Activated CD4-positive, alpha-beta memory T cell treated with anti-CD3 and anti-CD28 coated beads for 36 hours (primary cell): Measurements from ENCODE around the gene MBNL1. TPM values are rescaled to one million over a fixed set of nuclear protein-coding genes. Genes with fewer than 3 reads are reported as not detected.

ENCODE experiments used
- CTCF ChIA-PET: fragments of 350-600 bp; sonication (Branson Sonifier 250); formaldehyde crosslinking; loops from one replicate; lab custom pipeline; 2021; ENCODE audit warnings: antibody characterized with exemption, inconsistent platforms; lab: Charles Lee
- POLR2A ChIA-PET: fragments of 350-600 bp; sonication (Branson Sonifier 250); formaldehyde crosslinking; loops from one replicate; lab custom pipeline; 2021; ENCODE audit warnings: antibody characterized with exemption; lab: Charles Lee
- DNase-seq: peaks from one replicate; pipeline ENCODE4 v3.0.0-alpha.2; 2020
- H3K27ac Mint-ChIP-seq: one replicate; pipeline ENCODE4 v1.8.0; 2021; ENCODE audit warnings: mixed read lengths
- H3K27me3 Mint-ChIP-seq: one replicate; pipeline ENCODE4 v1.8.0; 2021; ENCODE audit warnings: mixed read lengths
- H3K36me3 Mint-ChIP-seq: one replicate; pipeline ENCODE4 v1.8.0; 2021; ENCODE audit warnings: mixed read lengths
- H3K4me1 Mint-ChIP-seq: one replicate; pipeline ENCODE4 v1.8.0; 2021; ENCODE audit warnings: low read depth, mixed read lengths
- H3K4me3 Mint-ChIP-seq: one replicate; pipeline ENCODE4 v1.8.0; 2021; ENCODE audit warnings: mild to moderate bottlenecking, mixed read lengths
- H3K9me3 Mint-ChIP-seq: one replicate; pipeline ENCODE4 v1.8.0; 2021; ENCODE audit warnings: mixed read lengths
- intact Hi-C: fragments of 100-400 bp; cut with micrococcal nuclease; formaldehyde crosslinking; loops from one replicate; pipeline ENCODE4 v1.15.1; 2023
- total RNA-seq, 2 experiments: library from RNA; stranded (reverse); gene quantifications; one replicate each; pipeline ENCODE4 v1.2.3, GENCODE V29; 2021

MBNL1 gene
- total RNA-seq, 2 experiments from 2014 or later, result 290 to 302 TPM

DNA sequence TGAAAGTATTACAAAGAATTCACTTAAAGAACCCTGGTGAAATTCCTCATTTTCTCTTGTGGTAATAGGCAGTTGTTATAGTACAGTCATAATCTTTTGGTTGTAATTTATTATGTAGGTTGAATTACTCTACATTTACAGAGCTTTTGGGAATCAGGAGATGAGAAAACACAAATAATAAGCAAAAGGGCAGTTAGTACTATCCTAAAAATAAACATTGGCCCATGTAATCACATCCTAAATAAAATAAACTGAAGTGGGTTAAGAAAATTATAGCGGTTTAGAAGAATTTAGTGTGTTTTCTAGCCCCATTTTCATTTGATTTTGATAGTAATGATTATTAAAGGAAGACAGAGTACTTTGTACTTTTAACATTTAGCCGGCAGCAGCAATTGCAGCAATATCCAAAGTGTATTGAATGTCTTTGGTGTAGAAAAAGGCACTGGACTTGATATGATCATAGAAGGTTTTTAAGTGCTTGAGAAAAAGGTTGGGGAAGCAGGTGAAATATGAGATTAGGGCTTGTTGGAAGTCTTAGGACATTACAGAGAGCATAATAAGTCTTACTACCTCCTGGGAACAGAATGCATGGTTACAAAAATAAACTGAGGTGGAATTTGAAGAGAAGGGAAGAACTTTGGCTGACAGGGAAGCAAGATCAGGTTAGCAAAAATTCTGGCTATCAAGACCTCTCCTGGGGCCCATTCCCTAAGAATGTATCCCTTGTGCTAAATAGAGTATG is 79.9 kb downstream of the MBNL1 start:
- POLR2A ChIA-PET, result no interaction called here
- no peak overlapping the region for H3K4me3 Mint-ChIP-seq

DNA sequence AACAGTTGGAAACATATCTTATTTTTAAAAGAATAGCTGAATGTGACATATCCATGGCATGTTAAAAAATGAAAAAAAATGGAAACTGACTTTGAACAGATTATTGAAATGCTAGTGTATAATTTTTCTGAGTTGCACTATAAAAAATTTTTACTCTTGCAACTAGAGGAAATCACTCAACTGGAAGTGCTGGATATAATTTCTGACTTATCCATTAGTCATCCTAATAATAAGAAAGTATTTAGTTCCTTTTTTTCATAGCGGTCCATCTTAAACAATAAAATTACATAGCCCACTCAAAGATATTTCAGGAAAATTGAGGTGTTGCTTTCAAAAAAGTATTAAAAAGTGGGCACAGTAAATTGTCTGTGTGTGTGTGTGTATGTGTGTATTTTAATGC is 80.7 kb downstream of the MBNL1 start:
- no peaks in the 10 kb centered on the region for H3K9me3 Mint-ChIP-seq
- ChIA-PET CTCF (no interaction called here), POLR2A (no interaction called here)
- DNase-seq, result no peak
- H3K36me3 Mint-ChIP-seq, result peaks cover 21% of the 10 kb centered on the region
- H3K27me3 Mint-ChIP-seq, result no peaks in the 10 kb centered on the region
- H3K27ac Mint-ChIP-seq, result no peak overlapping the region
- H3K4me1 Mint-ChIP-seq, result peaks cover 42% of the 10 kb centered on the region
- H3K4me3 Mint-ChIP-seq, result no peak overlapping the region
- intact Hi-C loops, result no loop called here

More for the DNA sequence above, 79.9 kb downstream of the MBNL1 start:
- no peak for DNase-seq
- no peaks in the 10 kb centered on the region for H3K27me3 Mint-ChIP-seq
- H3K4me1 Mint-ChIP-seq, result peaks cover 44% of the 10 kb centered on the region
- CTCF ChIA-PET, result no interaction called here
- H3K27ac Mint-ChIP-seq, result no peak overlapping the region
- H3K36me3 Mint-ChIP-seq, result peaks cover 21% of the 10 kb centered on the region
- intact Hi-C loops, result no loop called here
- H3K9me3 Mint-ChIP-seq, result no peaks in the 10 kb centered on the region

DNA sequence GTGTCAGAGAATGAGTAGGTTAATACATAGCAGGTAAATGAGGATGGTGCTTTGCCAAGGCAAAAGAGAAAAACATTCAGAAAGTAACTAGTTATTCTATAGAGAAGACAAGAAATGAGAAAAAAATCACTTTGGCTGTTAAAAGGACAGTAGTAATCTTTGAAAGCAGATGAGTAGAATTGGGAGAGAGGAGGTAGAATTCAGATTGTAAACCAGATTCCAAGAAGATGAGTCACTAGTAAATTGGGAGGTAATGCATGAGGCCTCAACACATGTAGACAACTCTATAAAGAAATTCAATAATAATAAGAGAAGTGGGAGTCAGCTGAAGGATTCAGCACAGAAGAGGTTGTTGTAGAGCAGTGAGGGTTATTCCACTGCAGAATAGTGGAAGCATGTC is 81.4 kb downstream of the MBNL1 start:
- no peak for DNase-seq
- POLR2A ChIA-PET, result no interaction called here
- no peaks in the 10 kb centered on the region for H3K9me3 Mint-ChIP-seq
- no peak overlapping the region for H3K27ac Mint-ChIP-seq
- peaks cover 19% of the 10 kb centered on the region for H3K36me3 Mint-ChIP-seq
- H3K4me1 Mint-ChIP-seq, result peaks cover 41% of the 10 kb centered on the region
- H3K27me3 Mint-ChIP-seq, result no peaks in the 10 kb centered on the region
- H3K4me3 Mint-ChIP-seq, result no peak overlapping the region
- CTCF ChIA-PET, result interaction anchor here (1.0 kb wide), 1 partner anchor 21 kb away, joined by 3 read pairs; no protein-coding TSS in a partner anchor
- intact Hi-C loops, result loop anchor here (1.0 kb wide), 1 partner anchor 10 kb away; no protein-coding TSS in a partner anchor

DNA sequence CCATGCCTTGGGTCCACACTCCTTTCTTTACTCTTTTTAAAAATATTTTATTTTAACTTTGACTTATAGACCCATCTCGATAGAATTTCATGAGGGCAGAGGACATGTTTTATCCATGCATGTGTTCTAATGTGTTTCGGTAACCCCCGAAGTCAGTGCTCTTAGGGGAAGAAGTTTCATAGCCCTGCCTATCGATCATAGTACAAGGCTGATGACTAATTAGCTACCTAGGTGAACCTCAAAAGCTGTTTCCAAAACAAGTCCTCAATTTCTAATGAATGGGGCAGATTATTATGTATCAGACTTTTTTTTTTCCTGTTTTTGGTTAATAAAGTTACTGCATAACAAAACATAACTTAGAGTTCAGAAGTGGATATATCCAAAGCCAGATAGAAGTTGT is 82.0 kb downstream of the MBNL1 start:
- Mint-ChIP-seq H3K36me3 (peaks cover 19% of the 10 kb centered on the region), H3K9me3 (no peaks in the 10 kb centered on the region), H3K27me3 (no peaks in the 10 kb centered on the region), H3K27ac (peak overlapping the region; percentile 68), H3K4me3 (no peak overlapping the region), H3K4me1 (peaks cover 43% of the 10 kb centered on the region)
- CTCF ChIA-PET, result interaction anchor here (1.0 kb wide), 1 partner anchor 22 kb away, joined by 3 read pairs; no protein-coding TSS in a partner anchor
- intact Hi-C loops, result loop anchor here (1.0 kb wide), 1 partner anchor 10 kb away; no protein-coding TSS in a partner anchor
- DNase-seq, result no peak
- POLR2A ChIA-PET, result no interaction called here

DNA sequence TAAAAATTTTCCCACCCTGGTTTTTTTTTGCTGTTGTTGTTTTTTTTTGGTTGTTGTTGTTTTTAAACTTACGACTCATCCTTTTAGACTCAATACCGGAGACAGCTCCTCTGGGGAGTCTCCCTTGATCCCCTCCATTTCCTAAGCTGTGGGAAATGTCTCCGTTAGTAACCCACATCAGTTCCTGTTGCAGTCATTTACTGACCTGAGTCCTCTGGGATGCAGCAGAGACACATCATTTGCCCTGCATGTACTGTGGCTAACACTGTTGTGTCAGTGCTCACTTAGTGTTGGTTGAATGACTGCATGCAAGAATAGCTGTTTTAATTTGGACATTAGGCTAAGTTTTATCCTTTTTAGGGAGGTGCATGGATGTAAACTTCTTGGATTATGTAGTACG is 83.8 kb downstream of the MBNL1 start:
- CTCF ChIA-PET, result interaction anchor here (1.0 kb wide), 1 partner anchor 21 kb away, joined by 4 read pairs; no protein-coding TSS in a partner anchor
- peak; percentile 30 for DNase-seq
- no peak overlapping the region for H3K4me3 Mint-ChIP-seq

DNA sequence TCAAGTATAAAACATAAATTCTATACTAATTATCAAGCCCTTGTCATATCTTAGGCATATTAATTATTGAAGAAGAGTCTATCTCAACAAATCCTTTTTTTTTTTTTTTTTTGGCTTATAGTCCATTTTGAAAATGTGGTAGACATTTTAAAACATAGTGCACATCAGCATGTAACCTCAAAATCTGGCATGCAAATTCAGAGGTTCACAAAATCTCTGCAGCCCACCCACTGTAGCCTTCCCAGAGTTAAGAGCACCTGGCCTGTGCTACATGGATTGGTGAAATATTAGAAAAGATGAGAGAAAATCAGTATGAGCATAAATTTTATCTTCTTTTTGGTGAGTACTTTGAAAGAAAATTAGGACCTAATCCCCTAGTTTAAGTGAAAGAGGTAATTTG is 84.8 kb downstream of the MBNL1 start:
- peaks cover 20% of the 10 kb centered on the region for H3K36me3 Mint-ChIP-seq

More for the DNA sequence above, 83.8 kb downstream of the MBNL1 start:
- POLR2A ChIA-PET, result interaction anchor here (0.6 to 0.9 kb wide), 2 partner anchors 30 to 154 kb away, joined by 3 read pairs; no protein-coding TSS in a partner anchor
- Mint-ChIP-seq H3K9me3 (no peaks in the 10 kb centered on the region), H3K27me3 (no peaks in the 10 kb centered on the region), H3K36me3 (peaks cover 17% of the 10 kb centered on the region), H3K27ac (peak overlapping the region; percentile 53), H3K4me1 (peaks cover 51% of the 10 kb centered on the region)
- intact Hi-C loops, result no loop called here

DNA sequence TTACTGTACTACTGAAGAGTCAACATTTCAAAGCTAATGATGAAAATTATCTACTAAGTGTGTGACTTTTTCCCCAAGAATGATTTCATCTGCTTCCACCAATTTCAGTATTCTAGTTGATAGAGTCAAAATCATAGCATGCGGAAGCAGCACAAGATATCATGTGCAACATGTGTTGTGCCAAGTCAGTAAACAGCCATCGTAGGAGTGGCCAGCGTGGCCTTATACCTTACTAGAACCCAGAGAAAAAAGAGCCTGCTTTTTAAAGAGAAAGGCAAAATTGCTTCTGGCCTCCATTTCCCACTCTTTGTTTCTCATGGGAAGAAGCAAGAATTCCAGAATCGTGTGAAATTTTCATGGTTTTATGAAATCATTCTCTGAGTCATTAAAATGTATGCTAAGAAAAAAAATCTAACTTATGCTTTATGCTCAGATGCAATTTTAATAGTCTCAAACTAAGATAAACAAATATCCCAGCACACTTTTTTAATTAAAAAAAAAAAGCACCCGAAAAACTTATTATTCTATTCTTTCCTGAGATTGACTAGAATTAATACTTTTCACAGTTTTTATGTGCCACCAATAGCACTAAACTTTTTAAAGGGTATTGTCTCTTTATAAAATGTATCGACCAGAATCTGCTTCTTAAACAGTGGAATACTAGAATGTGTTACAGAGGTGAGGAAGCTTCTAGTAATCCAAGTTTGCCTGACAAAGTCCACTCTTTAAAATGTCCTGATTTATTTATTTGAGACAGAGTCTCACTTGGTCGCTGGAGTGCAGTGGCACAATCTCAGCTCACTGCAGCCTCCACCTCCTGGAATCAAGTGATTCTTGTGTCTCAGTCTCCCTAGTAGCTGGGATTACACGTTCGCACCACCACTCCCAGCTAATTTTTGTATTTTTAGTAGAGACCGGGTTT is 87.3 kb downstream of the MBNL1 start:
- peaks cover 23% of the 10 kb centered on the region for H3K36me3 Mint-ChIP-seq
- H3K27ac Mint-ChIP-seq, result no peak overlapping the region
- no peaks in the 10 kb centered on the region for H3K27me3 Mint-ChIP-seq
- H3K4me3 Mint-ChIP-seq, result no peak overlapping the region
- H3K4me1 Mint-ChIP-seq, result peaks cover 73% of the 10 kb centered on the region
- ChIA-PET CTCF (interaction anchor here (1.2 kb wide), 1 partner anchor 24 kb away, joined by 4 read pairs; no protein-coding TSS in a partner anchor), POLR2A (no interaction called here)
- H3K9me3 Mint-ChIP-seq, result no peaks in the 10 kb centered on the region
- no peak for DNase-seq
- intact Hi-C loops, result loop anchor here (2.0 to 5.0 kb wide), 3 partner anchors 21 to 81 kb away; no protein-coding TSS in a partner anchor

More for the DNA sequence above, 84.8 kb downstream of the MBNL1 start:
- intact Hi-C loops, result no loop called here
- Mint-ChIP-seq H3K9me3 (no peaks in the 10 kb centered on the region), H3K27me3 (no peaks in the 10 kb centered on the region), H3K4me1 (peaks cover 58% of the 10 kb centered on the region), H3K27ac (peak overlapping the region; percentile 2), H3K4me3 (no peak overlapping the region)
- CTCF ChIA-PET, result no interaction called here
- POLR2A ChIA-PET, result no interaction called here
- DNase-seq, result no peak

DNA sequence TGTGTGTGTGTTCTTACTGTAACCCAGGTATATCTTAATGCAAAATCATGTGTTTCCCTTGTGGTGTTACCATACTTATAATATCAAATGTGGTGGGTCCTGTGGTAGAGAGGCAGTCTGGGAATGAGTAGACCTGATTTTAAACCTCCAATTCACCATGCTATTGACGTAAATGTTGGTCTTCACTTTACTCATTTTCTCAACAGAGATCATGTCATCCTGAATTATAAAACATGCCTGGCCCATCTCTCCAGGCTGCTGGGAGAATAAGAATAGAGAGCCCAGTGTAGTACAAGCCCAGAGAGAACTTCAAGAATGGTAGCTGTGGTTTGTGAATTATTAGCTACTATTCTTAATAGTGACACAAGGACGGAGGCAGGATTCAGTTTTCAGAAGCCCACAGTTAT is 88.1 kb downstream of the MBNL1 start:
- H3K27me3 Mint-ChIP-seq, result no peaks in the 10 kb centered on the region
- no peaks in the 10 kb centered on the region for H3K9me3 Mint-ChIP-seq
- CTCF ChIA-PET, result interaction anchor here (0.6 to 1.2 kb wide), 2 partner anchors 25 to 54 kb away, joined by 4 read pairs; no protein-coding TSS in a partner anchor
- peaks cover 76% of the 10 kb centered on the region for H3K4me1 Mint-ChIP-seq
- H3K27ac Mint-ChIP-seq, result peak overlapping the region; percentile 44
- DNase-seq, result peak; percentile 50
- peaks cover 27% of the 10 kb centered on the region for H3K36me3 Mint-ChIP-seq
- no peak overlapping the region for H3K4me3 Mint-ChIP-seq
- POLR2A ChIA-PET, result interaction anchor here (0.5 kb wide), 1 partner anchor 1609 kb away, joined by 4 read pairs; no protein-coding TSS in a partner anchor
- intact Hi-C loops, result loop anchor here (2.0 to 5.0 kb wide), 3 partner anchors 22 to 80 kb away; no protein-coding TSS in a partner anchor

DNA sequence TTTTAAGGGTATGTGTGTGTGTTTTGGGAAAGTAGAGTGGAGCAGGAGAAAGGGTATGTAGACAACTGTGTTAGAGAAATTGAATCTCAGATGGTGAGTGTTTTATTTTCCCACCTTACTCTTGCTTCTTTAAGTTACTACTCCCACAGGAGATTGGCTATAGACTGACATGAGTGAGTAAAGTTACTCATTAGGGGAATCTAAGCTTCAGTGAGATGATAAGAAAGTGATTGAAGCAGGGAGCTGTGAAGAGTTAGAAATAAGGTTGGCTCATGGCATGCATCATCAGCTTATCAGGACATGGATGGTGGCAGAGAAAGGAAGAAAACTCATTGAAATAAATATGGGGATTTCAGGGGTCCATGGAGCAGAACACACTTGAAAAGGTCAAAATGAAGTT is 88.9 kb downstream of the MBNL1 start:
- POLR2A ChIA-PET, result interaction anchor here (0.5 to 1.1 kb wide), 2 partner anchors 22 to 1610 kb away, joined by 3 to 4 read pairs; no protein-coding TSS in a partner anchor
- H3K4me3 Mint-ChIP-seq, result no peak overlapping the region

DNA sequence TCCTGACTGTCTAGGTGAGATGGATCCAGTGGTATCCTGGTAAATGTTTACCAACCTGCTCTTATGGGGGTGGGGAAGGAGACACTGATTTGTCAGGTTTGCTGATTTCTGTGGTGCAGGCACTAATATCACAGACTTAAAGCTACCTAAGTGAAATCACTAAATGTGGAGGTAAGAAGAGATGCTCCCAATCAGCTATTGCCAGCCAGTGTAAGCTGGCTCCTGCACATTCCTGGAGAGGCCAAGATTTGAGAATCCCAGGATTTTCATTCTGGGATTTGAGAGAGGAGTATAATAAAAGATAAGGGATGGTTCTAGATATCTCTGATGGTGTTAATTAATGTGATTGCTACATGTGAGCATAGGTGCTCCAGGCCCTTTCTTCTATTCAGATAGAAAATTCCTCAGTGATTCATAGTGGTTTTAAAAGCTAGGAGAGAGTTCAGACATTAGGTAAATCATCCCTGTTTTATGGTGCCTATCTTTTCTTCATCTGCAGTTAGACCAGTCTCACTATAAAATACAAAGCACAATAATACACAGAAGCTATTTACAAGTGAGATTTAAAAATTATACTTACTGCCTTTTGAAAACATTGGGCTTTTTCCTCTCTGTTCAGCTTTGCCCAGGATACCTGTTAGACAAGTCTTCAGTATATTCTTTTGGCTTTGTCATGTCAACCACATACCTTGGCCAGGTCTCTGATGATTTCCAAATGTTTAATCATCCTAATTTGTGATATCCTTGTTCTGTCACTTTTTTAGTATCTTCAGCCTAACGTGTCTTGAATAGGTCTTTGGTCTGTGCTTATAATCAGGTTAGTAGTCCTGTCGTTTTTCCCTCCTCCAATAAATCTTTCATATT is 90.9 kb downstream of the MBNL1 start:
- DNase-seq, result no peak
- H3K4me3 Mint-ChIP-seq, result no peak overlapping the region
- no peaks in the 10 kb centered on the region for H3K9me3 Mint-ChIP-seq
- ChIA-PET CTCF (interaction anchor here (0.7 kb wide), 2 partner anchors 155 to 176 kb away, joined by 3 to 4 read pairs; no protein-coding TSS in a partner anchor), POLR2A (interaction anchor here (1.0 to 1.4 kb wide), 3 partner anchors 28 to 61 kb away, joined by 3 read pairs; no protein-coding TSS in a partner anchor)
- H3K27me3 Mint-ChIP-seq, result no peaks in the 10 kb centered on the region
- H3K4me1 Mint-ChIP-seq, result peaks cover 81% of the 10 kb centered on the region
- H3K27ac Mint-ChIP-seq, result peak overlapping the region; percentile 49
- intact Hi-C loops, result loop anchor here (2.0 to 5.0 kb wide), 3 partner anchors 15 to 78 kb away; no protein-coding TSS in a partner anchor
- H3K36me3 Mint-ChIP-seq, result peaks cover 23% of the 10 kb centered on the region

More for the DNA sequence above, 88.9 kb downstream of the MBNL1 start:
- H3K4me1 Mint-ChIP-seq, result peaks cover 78% of the 10 kb centered on the region
- intact Hi-C loops, result loop anchor here (2.0 to 5.0 kb wide), 3 partner anchors 23 to 80 kb away; no protein-coding TSS in a partner anchor
- CTCF ChIA-PET, result interaction anchor here (0.6 to 0.8 kb wide), 2 partner anchors 55 to 102 kb away, joined by 3 to 4 read pairs; no protein-coding TSS in a partner anchor
- H3K27ac Mint-ChIP-seq, result peak overlapping the region; percentile 44
- H3K27me3 Mint-ChIP-seq, result no peaks in the 10 kb centered on the region
- H3K36me3 Mint-ChIP-seq, result peaks cover 23% of the 10 kb centered on the region
- no peaks in the 10 kb centered on the region for H3K9me3 Mint-ChIP-seq
- no peak for DNase-seq
